HEK293 (cell line): Measurements from ENCODE around the gene CBY1.
A peak's percentile ranks its signal among the peaks of the same experiment; 100 is the strongest.

Experiments
- BCL11A ChIP-seq: fragments of 450-650 bp; formaldehyde crosslinking; IDR thresholded peaks from 2 replicates; pipeline ENCODE4 v1.5.1; 2016; ENCODE audit warnings: low read depth, missing biosample characterization, missing genetic modification characterization
- GLI2 ChIP-seq: fragments of 450-650 bp; formaldehyde crosslinking; IDR thresholded peaks from 2 replicates; pipeline ENCODE4; 2017; ENCODE audit warnings: missing biosample characterization, missing genetic modification characterization, low read depth, borderline replicate concordance
- GLIS1 ChIP-seq: fragments of 450-650 bp; formaldehyde crosslinking; IDR thresholded peaks from 2 replicates; pipeline ENCODE4 v1.5.1; 2016; ENCODE audit warnings: missing biosample characterization, missing genetic modification characterization
- GLIS2 ChIP-seq: fragments of 450-650 bp; formaldehyde crosslinking; IDR thresholded peaks from 2 replicates; pipeline ENCODE4 v1.5.1; 2016; ENCODE audit warnings: missing biosample characterization, missing genetic modification characterization
- HOXD13 ChIP-seq: sonication (generic); formaldehyde crosslinking; IDR thresholded peaks from 2 replicates; pipeline ENCODE4 v1.8.0; 2022; ENCODE audit warnings: missing genetic modification reagents, borderline replicate concordance
- IKZF3 ChIP-seq: fragments of 450-650 bp; IDR thresholded peaks from 2 replicates; pipeline ENCODE4 v1.5.0; 2018; ENCODE audit warnings: missing biosample characterization, mild to moderate bottlenecking, missing genetic modification characterization, moderate library complexity
- KLF10 ChIP-seq: fragments of 450-650 bp; IDR thresholded peaks from 2 replicates; pipeline ENCODE4 v1.5.1; 2018; ENCODE audit warnings: missing biosample characterization, mild to moderate bottlenecking, missing genetic modification characterization
- OSR2 ChIP-seq: fragments of 450-650 bp; formaldehyde crosslinking; IDR thresholded peaks from 2 replicates; pipeline ENCODE4 v1.5.1; 2016; ENCODE audit warnings: missing biosample characterization, missing genetic modification characterization
- SP3 ChIP-seq: fragments of 450-650 bp; formaldehyde crosslinking; IDR thresholded peaks from 2 replicates; pipeline ENCODE4 v1.5.1; 2016; ENCODE audit warnings: missing biosample characterization, missing genetic modification characterization
- TRIM28 ChIP-seq: IDR thresholded peaks from 2 replicates; pipeline ENCODE4 v1.6.1; 2011; ENCODE audit warnings: low read length, control low read depth, borderline replicate concordance
- WT1 ChIP-seq: fragments of 450-650 bp; formaldehyde crosslinking; IDR thresholded peaks from 2 replicates; pipeline ENCODE4 v1.5.1; 2016; ENCODE audit warnings: missing biosample characterization, missing genetic modification characterization
- ZFP69B ChIP-seq: fragments of 450-650 bp; formaldehyde crosslinking; IDR thresholded peaks from 2 replicates; pipeline ENCODE4 v1.5.1; 2016; ENCODE audit warnings: missing biosample characterization, missing genetic modification characterization
- ZNF114 ChIP-seq: fragments of 450-650 bp; formaldehyde crosslinking; IDR thresholded peaks from 2 replicates; pipeline ENCODE4 v1.5.0; 2017; ENCODE audit warnings: missing biosample characterization, missing genetic modification characterization
- ZNF169 ChIP-seq: fragments of 450-650 bp; formaldehyde crosslinking; IDR thresholded peaks from 2 replicates; pipeline ENCODE4 v1.5.1; 2016; ENCODE audit warnings: missing biosample characterization, missing genetic modification characterization
- ZNF202 ChIP-seq: fragments of 450-650 bp; formaldehyde crosslinking; IDR thresholded peaks from 2 replicates; pipeline ENCODE4 v1.5.1; 2016; ENCODE audit warnings: missing biosample characterization, missing genetic modification characterization, borderline replicate concordance
- ZNF302 ChIP-seq: fragments of 450-650 bp; formaldehyde crosslinking; IDR thresholded peaks from 2 replicates; pipeline ENCODE4 v1.5.1; 2016; ENCODE audit warnings: missing biosample characterization, missing genetic modification characterization, low read depth
- ZNF48 ChIP-seq: fragments of 450-650 bp; formaldehyde crosslinking; IDR thresholded peaks from 2 replicates; pipeline ENCODE4 v1.5.1; 2016; ENCODE audit warnings: missing biosample characterization, missing genetic modification characterization
- ZNF555 ChIP-seq: fragments of 450-650 bp; formaldehyde crosslinking; conservative IDR thresholded peaks from 2 replicates; pipeline ENCODE4 v1.5.1; 2017; ENCODE audit warnings: missing biosample characterization, mild to moderate bottlenecking, missing genetic modification characterization, inconsistent platforms
- ZNF561 ChIP-seq: fragments of 450-650 bp; IDR thresholded peaks from 2 replicates; pipeline ENCODE4 v1.5.1; 2018; ENCODE audit warnings: missing biosample characterization, missing genetic modification characterization, borderline replicate concordance
- ZNF654 ChIP-seq: fragments of 450-650 bp; formaldehyde crosslinking; IDR thresholded peaks from 2 replicates; pipeline ENCODE4 v1.5.1; 2016; ENCODE audit warnings: low read depth, missing biosample characterization, missing genetic modification characterization
- ZNF660 ChIP-seq: fragments of 450-650 bp; IDR thresholded peaks from 2 replicates; pipeline ENCODE4 v1.5.1; 2018; ENCODE audit warnings: missing biosample characterization, mild to moderate bottlenecking, missing genetic modification characterization
- ZSCAN23 ChIP-seq: fragments of 450-650 bp; formaldehyde crosslinking; IDR thresholded peaks from 2 replicates; pipeline ENCODE4 v1.5.1; 2016; ENCODE audit warnings: missing biosample characterization, missing genetic modification characterization
- TF ChIP-seq, protein P1 (sequence below): fragments of 450-650 bp; formaldehyde crosslinking; IDR thresholded peaks from 2 replicates; pipeline ENCODE4 v1.5.1; 2016; ENCODE audit warnings: missing biosample characterization, missing genetic modification characterization
- TF ChIP-seq, protein P2 (sequence below): fragments of 450-650 bp; formaldehyde crosslinking; IDR thresholded peaks from 2 replicates; pipeline ENCODE4 v1.5.1; 2016; ENCODE audit warnings: missing biosample characterization, missing genetic modification characterization, low read depth
- TF ChIP-seq, protein P3 (sequence below): fragments of 450-650 bp; formaldehyde crosslinking; IDR thresholded peaks from 2 replicates; pipeline ENCODE4 v1.5.1; 2016; ENCODE audit warnings: missing biosample characterization, missing genetic modification characterization
- TF ChIP-seq, protein P4 (sequence below): fragments of 450-650 bp; formaldehyde crosslinking; IDR thresholded peaks from 2 replicates; pipeline ENCODE4 v1.5.1; 2016; ENCODE audit warnings: missing biosample characterization, missing genetic modification characterization
- TF ChIP-seq, protein P5 (sequence below): fragments of 450-650 bp; formaldehyde crosslinking; IDR thresholded peaks from 2 replicates; pipeline ENCODE4 v1.5.1; 2017; ENCODE audit warnings: missing biosample characterization, missing genetic modification characterization
- TF ChIP-seq, protein P6 (sequence below): fragments of 450-650 bp; formaldehyde crosslinking; IDR thresholded peaks from 2 replicates; pipeline ENCODE4 v1.5.1; 2017; ENCODE audit warnings: missing biosample characterization, missing genetic modification characterization
- TF ChIP-seq, protein P7 (sequence below): fragments of 450-650 bp; formaldehyde crosslinking; IDR thresholded peaks from 2 replicates; pipeline ENCODE4 v1.5.1; 2017; ENCODE audit warnings: missing biosample characterization, missing genetic modification characterization

Gene CBY1

DNA sequence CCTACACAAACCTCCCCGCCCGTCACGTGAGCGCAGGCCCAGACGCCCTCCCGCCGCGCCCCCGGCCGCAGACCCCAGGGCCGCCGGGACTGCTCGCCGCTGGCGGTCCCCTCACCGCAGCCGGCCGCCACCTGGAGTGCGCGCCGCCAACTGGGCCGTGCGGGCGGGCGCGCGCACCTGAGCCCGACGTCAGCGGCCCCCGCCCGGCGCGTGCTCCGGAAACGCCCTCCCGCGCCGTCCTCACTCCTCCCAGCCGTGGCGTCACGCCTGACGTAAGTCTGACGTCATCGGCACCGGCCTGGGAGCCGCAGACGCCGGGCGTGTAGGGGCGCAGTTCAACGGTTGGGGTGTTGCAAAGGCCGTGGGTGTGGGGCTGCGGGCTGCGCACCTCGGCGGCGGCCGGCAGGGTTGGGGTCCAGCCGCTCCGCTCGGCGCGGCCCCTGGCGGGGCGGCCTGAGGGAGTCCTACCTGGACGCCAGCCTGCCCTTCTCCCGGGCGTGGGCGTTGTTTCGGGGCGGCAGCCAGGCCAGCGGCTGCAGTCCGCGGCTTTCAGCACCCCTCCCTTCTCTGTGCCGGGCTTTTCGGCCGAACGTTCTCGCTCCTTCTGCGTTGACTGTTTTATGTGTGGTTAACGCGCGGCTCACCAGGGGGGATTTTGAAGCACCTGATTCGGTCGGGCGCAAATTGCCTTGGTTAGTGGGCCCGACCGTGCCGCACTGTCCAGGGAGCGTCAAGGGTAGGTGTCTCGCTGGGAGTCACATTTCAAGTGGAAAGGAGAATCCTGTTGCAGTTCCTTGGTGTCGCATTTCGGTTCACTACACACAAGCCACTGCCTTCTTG lies 44.6 kb downstream of the CBY1 start, which contains the start of gene JOSD1 (continued):
- peak; percentile 80 for TF ChIP-seq GLIS2 (tag by site-specific recombination)
- TF ChIP-seq KLF10 = peak; percentile 96
- no peak for TF ChIP-seq ZNF654 (tag by site-specific recombination)
- TF ChIP-seq SP3 (tag by site-specific recombination) = peak; percentile 59
- TF ChIP-seq ZNF202 = no peak
- TF ChIP-seq, protein P1, sequence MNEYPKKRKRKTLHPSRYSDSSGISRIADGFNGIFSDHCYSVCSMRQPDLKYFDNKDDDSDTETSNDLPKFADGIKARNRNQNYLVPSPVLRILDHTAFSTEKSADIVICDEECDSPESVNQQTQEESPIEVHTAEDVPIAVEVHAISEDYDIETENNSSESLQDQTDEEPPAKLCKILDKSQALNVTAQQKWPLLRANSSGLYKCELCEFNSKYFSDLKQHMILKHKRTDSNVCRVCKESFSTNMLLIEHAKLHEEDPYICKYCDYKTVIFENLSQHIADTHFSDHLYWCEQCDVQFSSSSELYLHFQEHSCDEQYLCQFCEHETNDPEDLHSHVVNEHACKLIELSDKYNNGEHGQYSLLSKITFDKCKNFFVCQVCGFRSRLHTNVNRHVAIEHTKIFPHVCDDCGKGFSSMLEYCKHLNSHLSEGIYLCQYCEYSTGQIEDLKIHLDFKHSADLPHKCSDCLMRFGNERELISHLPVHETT (tag by site-specific recombination) = peak; percentile 88
- TF ChIP-seq ZSCAN23 = peak; percentile 95
- TF ChIP-seq ZNF114 (tag by site-specific recombination) = no peak
- peak; percentile 79 for TF ChIP-seq IKZF3 (tag by site-specific recombination)
- TF ChIP-seq HOXD13 (CRISPR knock-in tag) = no peak
- no peak for TF ChIP-seq ZNF302 (tag by site-specific recombination)
- TF ChIP-seq, protein P2, sequence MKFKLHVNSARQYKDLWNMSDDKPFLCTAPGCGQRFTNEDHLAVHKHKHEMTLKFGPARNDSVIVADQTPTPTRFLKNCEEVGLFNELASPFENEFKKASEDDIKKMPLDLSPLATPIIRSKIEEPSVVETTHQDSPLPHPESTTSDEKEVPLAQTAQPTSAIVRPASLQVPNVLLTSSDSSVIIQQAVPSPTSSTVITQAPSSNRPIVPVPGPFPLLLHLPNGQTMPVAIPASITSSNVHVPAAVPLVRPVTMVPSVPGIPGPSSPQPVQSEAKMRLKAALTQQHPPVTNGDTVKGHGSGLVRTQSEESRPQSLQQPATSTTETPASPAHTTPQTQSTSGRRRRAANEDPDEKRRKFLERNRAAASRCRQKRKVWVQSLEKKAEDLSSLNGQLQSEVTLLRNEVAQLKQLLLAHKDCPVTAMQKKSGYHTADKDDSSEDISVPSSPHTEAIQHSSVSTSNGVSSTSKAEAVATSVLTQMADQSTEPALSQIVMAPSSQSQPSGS (tag by site-specific recombination) = peak; percentile 98
- TF ChIP-seq TRIM28 = peak; percentile 89
- TF ChIP-seq ZNF561 = peak; percentile 98
- TF ChIP-seq BCL11A = peak; percentile 90
- TF ChIP-seq, protein P3, sequence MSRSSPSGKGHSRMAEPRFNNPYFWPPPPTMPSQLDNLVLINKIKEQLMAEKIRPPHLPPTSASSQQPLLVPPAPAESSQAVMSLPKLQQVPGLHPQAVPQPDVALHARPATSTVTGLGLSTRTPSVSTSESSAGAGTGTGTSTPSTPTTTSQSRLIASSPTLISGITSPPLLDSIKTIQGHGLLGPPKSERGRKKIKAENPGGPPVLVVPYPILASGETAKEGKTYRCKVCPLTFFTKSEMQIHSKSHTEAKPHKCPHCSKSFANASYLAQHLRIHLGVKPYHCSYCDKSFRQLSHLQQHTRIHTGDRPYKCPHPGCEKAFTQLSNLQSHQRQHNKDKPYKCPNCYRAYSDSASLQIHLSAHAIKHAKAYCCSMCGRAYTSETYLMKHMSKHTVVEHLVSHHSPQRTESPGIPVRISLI (tag by site-specific recombination) = no peak
- peak; percentile 84 for TF ChIP-seq ZNF660
- TF ChIP-seq ZFP69B (tag by site-specific recombination) = peak; percentile 94
- TF ChIP-seq GLI2 = 0 out of 2 replicates have a peak, but pooled peaks have one; percentile 7
- TF ChIP-seq, protein P4, sequence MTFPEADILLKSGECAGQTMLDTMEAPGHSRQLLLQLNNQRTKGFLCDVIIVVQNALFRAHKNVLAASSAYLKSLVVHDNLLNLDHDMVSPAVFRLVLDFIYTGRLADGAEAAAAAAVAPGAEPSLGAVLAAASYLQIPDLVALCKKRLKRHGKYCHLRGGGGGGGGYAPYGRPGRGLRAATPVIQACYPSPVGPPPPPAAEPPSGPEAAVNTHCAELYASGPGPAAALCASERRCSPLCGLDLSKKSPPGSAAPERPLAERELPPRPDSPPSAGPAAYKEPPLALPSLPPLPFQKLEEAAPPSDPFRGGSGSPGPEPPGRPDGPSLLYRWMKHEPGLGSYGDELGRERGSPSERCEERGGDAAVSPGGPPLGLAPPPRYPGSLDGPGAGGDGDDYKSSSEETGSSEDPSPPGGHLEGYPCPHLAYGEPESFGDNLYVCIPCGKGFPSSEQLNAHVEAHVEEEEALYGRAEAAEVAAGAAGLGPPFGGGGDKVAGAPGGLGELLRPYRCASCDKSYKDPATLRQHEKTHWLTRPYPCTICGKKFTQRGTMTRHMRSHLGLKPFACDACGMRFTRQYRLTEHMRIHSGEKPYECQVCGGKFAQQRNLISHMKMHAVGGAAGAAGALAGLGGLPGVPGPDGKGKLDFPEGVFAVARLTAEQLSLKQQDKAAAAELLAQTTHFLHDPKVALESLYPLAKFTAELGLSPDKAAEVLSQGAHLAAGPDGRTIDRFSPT (tag by site-specific recombination) = peak; percentile 71
- peak; percentile 59 for TF ChIP-seq WT1
- TF ChIP-seq ZNF169 = peak; percentile 78
- TF ChIP-seq ZNF555 = no peak
- no peak for TF ChIP-seq ZNF48 (tag by site-specific recombination)
- TF ChIP-seq GLIS1 (tag by site-specific recombination) = peak; percentile 98
- TF ChIP-seq, protein P5, sequence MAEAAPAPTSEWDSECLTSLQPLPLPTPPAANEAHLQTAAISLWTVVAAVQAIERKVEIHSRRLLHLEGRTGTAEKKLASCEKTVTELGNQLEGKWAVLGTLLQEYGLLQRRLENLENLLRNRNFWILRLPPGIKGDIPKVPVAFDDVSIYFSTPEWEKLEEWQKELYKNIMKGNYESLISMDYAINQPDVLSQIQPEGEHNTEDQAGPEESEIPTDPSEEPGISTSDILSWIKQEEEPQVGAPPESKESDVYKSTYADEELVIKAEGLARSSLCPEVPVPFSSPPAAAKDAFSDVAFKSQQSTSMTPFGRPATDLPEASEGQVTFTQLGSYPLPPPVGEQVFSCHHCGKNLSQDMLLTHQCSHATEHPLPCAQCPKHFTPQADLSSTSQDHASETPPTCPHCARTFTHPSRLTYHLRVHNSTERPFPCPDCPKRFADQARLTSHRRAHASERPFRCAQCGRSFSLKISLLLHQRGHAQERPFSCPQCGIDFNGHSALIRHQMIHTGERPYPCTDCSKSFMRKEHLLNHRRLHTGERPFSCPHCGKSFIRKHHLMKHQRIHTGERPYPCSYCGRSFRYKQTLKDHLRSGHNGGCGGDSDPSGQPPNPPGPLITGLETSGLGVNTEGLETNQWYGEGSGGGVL (tag by site-specific recombination) = peak; percentile 52
- TF ChIP-seq OSR2 (tag by site-specific recombination) = peak; percentile 30
- TF ChIP-seq, protein P6, sequence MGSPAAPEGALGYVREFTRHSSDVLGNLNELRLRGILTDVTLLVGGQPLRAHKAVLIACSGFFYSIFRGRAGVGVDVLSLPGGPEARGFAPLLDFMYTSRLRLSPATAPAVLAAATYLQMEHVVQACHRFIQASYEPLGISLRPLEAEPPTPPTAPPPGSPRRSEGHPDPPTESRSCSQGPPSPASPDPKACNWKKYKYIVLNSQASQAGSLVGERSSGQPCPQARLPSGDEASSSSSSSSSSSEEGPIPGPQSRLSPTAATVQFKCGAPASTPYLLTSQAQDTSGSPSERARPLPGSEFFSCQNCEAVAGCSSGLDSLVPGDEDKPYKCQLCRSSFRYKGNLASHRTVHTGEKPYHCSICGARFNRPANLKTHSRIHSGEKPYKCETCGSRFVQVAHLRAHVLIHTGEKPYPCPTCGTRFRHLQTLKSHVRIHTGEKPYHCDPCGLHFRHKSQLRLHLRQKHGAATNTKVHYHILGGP (tag by site-specific recombination) = no peak
- TF ChIP-seq, protein P7, sequence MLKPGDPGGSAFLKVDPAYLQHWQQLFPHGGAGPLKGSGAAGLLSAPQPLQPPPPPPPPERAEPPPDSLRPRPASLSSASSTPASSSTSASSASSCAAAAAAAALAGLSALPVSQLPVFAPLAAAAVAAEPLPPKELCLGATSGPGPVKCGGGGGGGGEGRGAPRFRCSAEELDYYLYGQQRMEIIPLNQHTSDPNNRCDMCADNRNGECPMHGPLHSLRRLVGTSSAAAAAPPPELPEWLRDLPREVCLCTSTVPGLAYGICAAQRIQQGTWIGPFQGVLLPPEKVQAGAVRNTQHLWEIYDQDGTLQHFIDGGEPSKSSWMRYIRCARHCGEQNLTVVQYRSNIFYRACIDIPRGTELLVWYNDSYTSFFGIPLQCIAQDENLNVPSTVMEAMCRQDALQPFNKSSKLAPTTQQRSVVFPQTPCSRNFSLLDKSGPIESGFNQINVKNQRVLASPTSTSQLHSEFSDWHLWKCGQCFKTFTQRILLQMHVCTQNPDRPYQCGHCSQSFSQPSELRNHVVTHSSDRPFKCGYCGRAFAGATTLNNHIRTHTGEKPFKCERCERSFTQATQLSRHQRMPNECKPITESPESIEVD (tag by site-specific recombination) = 0 out of 2 replicates have a peak, but pooled peaks have one; percentile 18
